K562 (cell line): ENCODE results near the gene APOL2. TPM values are rescaled to one million over a fixed set of nuclear protein-coding genes. Genes with fewer than 3 reads are reported as not detected.

Experiments used
- ATAC-seq: fragments of 200-7000 bp; cut with Tn5 transposase; 3 replicates; pipeline ENCODE4 v1.9.1; 2020; ENCODE audit warnings: moderate library complexity
- BruUV-seq: library from RNA; stranded (reverse); fragments of 400-500 nt; replicated peaks from 2 replicates; lab custom pipeline; 2021; lab: Mats Ljungman, UMichigan
- CTCF ChIA-PET: fragments of 300-600 bp; formaldehyde crosslinking; extraction: SDS; loops from one replicate; lab custom pipeline; 2021; ENCODE audit warnings: low intra/inter-chr PET ratio; lab: Yijun Ruan, JAX
- POLR2A ChIA-PET: fragments of 300-600, 350-650 bp; sonication (Branson Sonifier 250); formaldehyde crosslinking; extraction: SDS; loops from one replicate; lab custom pipeline; 2021; ENCODE audit warnings: antibody characterized with exemption, inconsistent platforms; lab: Yijun Ruan, JAX
- DNase-seq, 4 experiments: peaks; one replicate each; pipeline versions ENCODE4 v3.0.0 to v3.0.0-alpha.2; 2011 to 2018; ENCODE audit warnings: low spot score in 3 of 4, mixed read lengths in 3 of 4; ENCODE audit errors: extremely low read depth in 1 of 4
- FAIRE-seq: peaks from 2 replicates; lab custom pipeline; 2011; peaks lifted over from hg19 to GRCh38; lab: Jason Lieb, UNC
- H2AFZ ChIP-seq: 2 replicates; pipeline ENCODE4 v1.6.0; 2011; ENCODE audit warnings: low read depth, low read length, control low read depth, inconsistent platforms
- H3K27ac ChIP-seq: fragments of 200-600 bp; 3 replicates; pipeline ENCODE4 v1.8.0; 2011; ENCODE audit warnings: low read depth, mild to moderate bottlenecking, control low read depth, inconsistent platforms, low read length, moderate library complexity, mixed read lengths; ENCODE audit errors: extremely low read depth
- H3K27me3 ChIP-seq, 2 experiments: fragments of 300-600 bp in 1 of 2; 2 replicates in 1 of 2; 3 replicates in 1 of 2; pipeline versions ENCODE4 v1.6.0 to v1.8.0; 2011; ENCODE audit warnings: inconsistent platforms in 2 of 2, low read length in 2 of 2, mild to moderate bottlenecking in 1 of 2, mixed read lengths in 1 of 2, moderate library complexity in 1 of 2; ENCODE audit not compliant: control insufficient read depth in 2 of 2, insufficient read depth in 2 of 2
- H3K36me3 ChIP-seq: fragments of 300-600 bp; 3 replicates; pipeline ENCODE4 v1.8.0; 2011; ENCODE audit warnings: mild to moderate bottlenecking, low read length, inconsistent platforms; ENCODE audit not compliant: control insufficient read depth, insufficient read depth
- H3K4me1 ChIP-seq, 2 experiments: fragments of 200-600 bp in 1 of 2; replicated peaks in 1 of 2; 2 replicates in 1 of 2; 3 replicates in 1 of 2; pipeline versions ENCODE4 v1.5.1 to v1.8.0; 2011; ENCODE audit warnings: inconsistent platforms in 2 of 2, low read length in 2 of 2, mild to moderate bottlenecking in 1 of 2, mixed read lengths in 1 of 2, moderate library complexity in 1 of 2; ENCODE audit not compliant: control insufficient read depth in 2 of 2, insufficient read depth in 2 of 2
- H3K4me2 ChIP-seq: 2 replicates; pipeline ENCODE4 v1.6.1; 2011; ENCODE audit warnings: low read length, control low read depth, inconsistent platforms, mixed read lengths; ENCODE audit not compliant: insufficient read depth
- H3K4me3 ChIP-seq: fragments of 200-600 bp; sonication (generic), shearing (Covaris generic); 2 replicates; pipeline ENCODE4 v1.5.1; 2016; ENCODE audit warnings: control low read depth, inconsistent platforms
- H3K79me2 ChIP-seq: fragments of 200-600 bp; 3 replicates; pipeline ENCODE4 v1.8.0; 2011; ENCODE audit warnings: low read length, inconsistent platforms; ENCODE audit not compliant: control insufficient read depth, insufficient read depth
- H3K9ac ChIP-seq, 2 experiments: 2 replicates each; pipeline versions ENCODE4 v1.6.0 to v1.6.1; 2011; ENCODE audit warnings: low read depth in 2 of 2, low read length in 2 of 2, control low read depth in 1 of 2, inconsistent platforms in 1 of 2, mild to moderate bottlenecking in 1 of 2, mixed read lengths in 1 of 2; ENCODE audit not compliant: insufficient read depth in 1 of 2
- H3K9me1 ChIP-seq: one replicate; pipeline ENCODE4 v1.6.0; 2011; ENCODE audit warnings: inconsistent platforms, mild to moderate bottlenecking, low read length, moderate library complexity; ENCODE audit not compliant: control insufficient read depth, insufficient read depth
- H3K9me3 ChIP-seq: replicated peaks from 2 replicates; pipeline ENCODE4 v1.5.1; 2011; ENCODE audit warnings: low read depth, low read length, inconsistent platforms; ENCODE audit not compliant: control insufficient read depth, insufficient read depth
- H4K20me1 ChIP-seq: replicated peaks from 2 replicates; pipeline ENCODE4 v1.6.1; 2011; ENCODE audit warnings: low read length, inconsistent platforms, mixed read lengths; ENCODE audit not compliant: control insufficient read depth, insufficient read depth
- NBN ChIP-seq: fragments of 450-650 bp; IDR thresholded peaks from 2 replicates; pipeline ENCODE4 v1.6.1; 2016; ENCODE audit warnings: low read depth, mild to moderate bottlenecking
- PURB ChIP-seq: sonication (generic); formaldehyde crosslinking; IDR thresholded peaks from 2 replicates; pipeline ENCODE4 v1.9.0; 2021; ENCODE audit warnings: low read depth, mild to moderate bottlenecking, missing genetic modification reagents
- SOX6 ChIP-seq: fragments of 450-650 bp; IDR thresholded peaks from 2 replicates; pipeline ENCODE4 v1.6.1; 2014; ENCODE audit warnings: mild to moderate bottlenecking
- ZNF124 ChIP-seq: sonication (generic); formaldehyde crosslinking; IDR thresholded peaks from 2 replicates; pipeline ENCODE4 v1.8.1; 2022; ENCODE audit warnings: missing genetic modification reagents
- ZNF217 ChIP-seq: sonication (generic); formaldehyde crosslinking; IDR thresholded peaks from 2 replicates; pipeline ENCODE4 v1.8.0; 2022; ENCODE audit warnings: mild to moderate bottlenecking, missing genetic modification reagents
- WGBS: fragments of 100-300 bp; shearing (Covaris generic); methylation state at CpG from one replicate; pipeline ENCODE4 v1.1.6; 2016; ENCODE audit warnings: low coverage, mixed read lengths; ENCODE audit not compliant: insufficient coverage; ENCODE audit errors: missing lambda C conversion rate; 5-methylcytosine and 5-hydroxymethylcytosine counted together
- in situ Hi-C: fragments of 300-500 bp; cut with MboI; formaldehyde crosslinking; loops from 4 replicates; pipeline ENCODE4 v1.15.0; 2018; ENCODE audit warnings: inconsistent platforms, mixed read lengths
- intact Hi-C: fragments of 100-400 bp; cut with micrococcal nuclease; formaldehyde crosslinking; loops from 2 replicates; pipeline ENCODE4 v1.14.2; 2022
- polyA plus RNA-seq, 8 experiments: library from polyadenylated mRNA; depleted of rRNA in 4 of 8; stranded (reverse) in 5 of 8; unstranded in 3 of 8; fragments of >200 nt; fragmentation: Nextera tagmentation in 2 of 8; fragmentation: Illumina TruSeq in 1 of 8; extraction: Ambion mirVana in 2 of 8; extraction: Trizol in 1 of 8; gene quantifications; 2 replicates each; pipeline versions ENCODE4 v1.2.1 to v1.2.3, GENCODE V29; 2011 to 2014; ENCODE audit warnings: inconsistent platforms in 1 of 8, missing spikeins in 1 of 8
- total RNA-seq, 7 experiments: library from RNA; depleted of rRNA in 6 of 7; stranded (reverse); fragments of >200 nt in 6 of 7; fragmentation: Illumina TruSeq in 2 of 7; extraction: Trizol in 2 of 7; gene quantifications; 2 replicates each; pipeline versions ENCODE4 v1.2.1 to v1.2.3, GENCODE V29; 2011 to 2021; ENCODE audit warnings: low replicate concordance in 1 of 7
- TF ChIP-seq, protein P1 (sequence below): fragments of 150-350 bp; IDR thresholded peaks from 2 replicates; pipeline ENCODE4 v1.6.1; 2014; ENCODE audit warnings: low read depth, mild to moderate bottlenecking, low read length, borderline replicate concordance
- TF ChIP-seq, protein P2 (sequence below), 2 experiments: fragments of 450-650 bp; IDR thresholded peaks; 2 replicates each; pipeline ENCODE4 v1.6.1; 2016; ENCODE audit warnings: mild to moderate bottlenecking in 2 of 2, borderline replicate concordance in 1 of 2, low read depth in 1 of 2, moderate library complexity in 1 of 2
- TF ChIP-seq, protein P3 (sequence below): fragments of 200-400 bp; formaldehyde crosslinking; IDR thresholded peaks from 2 replicates; pipeline ENCODE4 v1.6.1; 2017; ENCODE audit warnings: mild to moderate bottlenecking, low read depth, low read length, moderate library complexity

APOL2 gene
- total and polyA plus RNA-seq, 9 of the 15 experiments (the other 6 are each of a cell fraction or from before 2014, with no cell fraction given), result 2.7 to 10.6 (median 8.9) TPM

DNA sequence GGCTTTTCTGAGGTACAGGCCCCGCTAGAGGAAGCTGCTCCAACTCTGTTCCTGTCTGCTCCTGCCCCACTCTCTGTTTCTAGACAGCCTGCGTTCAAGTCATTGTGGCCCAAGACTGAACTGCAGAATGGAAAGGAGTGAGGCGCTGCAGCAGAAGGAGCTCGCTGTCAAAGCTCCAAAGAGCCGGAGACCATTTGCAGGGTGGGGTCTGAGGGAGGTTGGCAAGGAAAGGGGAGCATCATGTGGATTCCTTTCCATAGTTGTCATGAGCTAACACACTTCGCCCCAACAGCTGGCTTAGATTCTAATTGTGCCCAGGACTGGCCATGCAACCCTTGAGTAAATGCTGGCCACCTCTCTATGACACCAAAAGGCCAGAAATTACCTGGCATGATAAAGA is 56.5 kb downstream of the APOL2 start:
- 55% methylated on average over 6 of the region's 6 CpGs for WGBS
- Histone ChIP-seq H2AFZ (no peak overlapping the region), H3K36me3 (no peaks in the 10 kb centered on the region), H3K27me3 (no peaks in the 10 kb centered on the region), H3K9me3 (no peaks in the 10 kb centered on the region), H4K20me1 (no peaks in the 10 kb centered on the region), H3K9ac (no peak overlapping the region), H3K9me1 (no peaks in the 10 kb centered on the region), H3K79me2 (no peaks in the 10 kb centered on the region), H3K4me1 (peaks cover 0 to 6% of the 10 kb centered on the region in 2 experiments; a peak in 2 of 5 replicates), H3K4me3 (no peak overlapping the region), H3K4me2 (no peak overlapping the region), H3K27ac (no peak overlapping the region)
- in situ Hi-C loops, result loop anchor here (5.0 kb wide), 1 partner anchor 41 kb away; no protein-coding TSS in a partner anchor
- intact Hi-C loops, result loop anchor here (5.0 kb wide), 1 partner anchor 39 kb away; no protein-coding TSS in a partner anchor
- ChIA-PET CTCF (no interaction called here), POLR2A (interaction anchor here (1.1 kb wide), 1 partner anchor 9 kb away, joined by 5 read pairs; no protein-coding TSS in a partner anchor)
- no peak for DNase-seq
- ATAC-seq, result no peak
- no peak for FAIRE-seq
- no TSS peak for BruUV-seq
- no peak for TF ChIP-seq NBN
- no peak for TF ChIP-seq PURB (CRISPR knock-in tag)
- TF ChIP-seq, protein P1, sequence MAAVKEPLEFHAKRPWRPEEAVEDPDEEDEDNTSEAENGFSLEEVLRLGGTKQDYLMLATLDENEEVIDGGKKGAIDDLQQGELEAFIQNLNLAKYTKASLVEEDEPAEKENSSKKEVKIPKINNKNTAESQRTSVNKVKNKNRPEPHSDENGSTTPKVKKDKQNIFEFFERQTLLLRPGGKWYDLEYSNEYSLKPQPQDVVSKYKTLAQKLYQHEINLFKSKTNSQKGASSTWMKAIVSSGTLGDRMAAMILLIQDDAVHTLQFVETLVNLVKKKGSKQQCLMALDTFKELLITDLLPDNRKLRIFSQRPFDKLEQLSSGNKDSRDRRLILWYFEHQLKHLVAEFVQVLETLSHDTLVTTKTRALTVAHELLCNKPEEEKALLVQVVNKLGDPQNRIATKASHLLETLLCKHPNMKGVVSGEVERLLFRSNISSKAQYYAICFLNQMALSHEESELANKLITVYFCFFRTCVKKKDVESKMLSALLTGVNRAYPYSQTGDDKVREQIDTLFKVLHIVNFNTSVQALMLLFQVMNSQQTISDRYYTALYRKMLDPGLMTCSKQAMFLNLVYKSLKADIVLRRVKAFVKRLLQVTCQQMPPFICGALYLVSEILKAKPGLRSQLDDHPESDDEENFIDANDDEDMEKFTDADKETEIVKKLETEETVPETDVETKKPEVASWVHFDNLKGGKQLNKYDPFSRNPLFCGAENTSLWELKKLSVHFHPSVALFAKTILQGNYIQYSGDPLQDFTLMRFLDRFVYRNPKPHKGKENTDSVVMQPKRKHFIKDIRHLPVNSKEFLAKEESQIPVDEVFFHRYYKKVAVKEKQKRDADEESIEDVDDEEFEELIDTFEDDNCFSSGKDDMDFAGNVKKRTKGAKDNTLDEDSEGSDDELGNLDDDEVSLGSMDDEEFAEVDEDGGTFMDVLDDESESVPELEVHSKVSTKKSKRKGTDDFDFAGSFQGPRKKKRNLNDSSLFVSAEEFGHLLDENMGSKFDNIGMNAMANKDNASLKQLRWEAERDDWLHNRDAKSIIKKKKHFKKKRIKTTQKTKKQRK, result no peak
- TF ChIP-seq ZNF217, result no peak
- no peak for TF ChIP-seq SOX6
- TF ChIP-seq, protein P2, sequence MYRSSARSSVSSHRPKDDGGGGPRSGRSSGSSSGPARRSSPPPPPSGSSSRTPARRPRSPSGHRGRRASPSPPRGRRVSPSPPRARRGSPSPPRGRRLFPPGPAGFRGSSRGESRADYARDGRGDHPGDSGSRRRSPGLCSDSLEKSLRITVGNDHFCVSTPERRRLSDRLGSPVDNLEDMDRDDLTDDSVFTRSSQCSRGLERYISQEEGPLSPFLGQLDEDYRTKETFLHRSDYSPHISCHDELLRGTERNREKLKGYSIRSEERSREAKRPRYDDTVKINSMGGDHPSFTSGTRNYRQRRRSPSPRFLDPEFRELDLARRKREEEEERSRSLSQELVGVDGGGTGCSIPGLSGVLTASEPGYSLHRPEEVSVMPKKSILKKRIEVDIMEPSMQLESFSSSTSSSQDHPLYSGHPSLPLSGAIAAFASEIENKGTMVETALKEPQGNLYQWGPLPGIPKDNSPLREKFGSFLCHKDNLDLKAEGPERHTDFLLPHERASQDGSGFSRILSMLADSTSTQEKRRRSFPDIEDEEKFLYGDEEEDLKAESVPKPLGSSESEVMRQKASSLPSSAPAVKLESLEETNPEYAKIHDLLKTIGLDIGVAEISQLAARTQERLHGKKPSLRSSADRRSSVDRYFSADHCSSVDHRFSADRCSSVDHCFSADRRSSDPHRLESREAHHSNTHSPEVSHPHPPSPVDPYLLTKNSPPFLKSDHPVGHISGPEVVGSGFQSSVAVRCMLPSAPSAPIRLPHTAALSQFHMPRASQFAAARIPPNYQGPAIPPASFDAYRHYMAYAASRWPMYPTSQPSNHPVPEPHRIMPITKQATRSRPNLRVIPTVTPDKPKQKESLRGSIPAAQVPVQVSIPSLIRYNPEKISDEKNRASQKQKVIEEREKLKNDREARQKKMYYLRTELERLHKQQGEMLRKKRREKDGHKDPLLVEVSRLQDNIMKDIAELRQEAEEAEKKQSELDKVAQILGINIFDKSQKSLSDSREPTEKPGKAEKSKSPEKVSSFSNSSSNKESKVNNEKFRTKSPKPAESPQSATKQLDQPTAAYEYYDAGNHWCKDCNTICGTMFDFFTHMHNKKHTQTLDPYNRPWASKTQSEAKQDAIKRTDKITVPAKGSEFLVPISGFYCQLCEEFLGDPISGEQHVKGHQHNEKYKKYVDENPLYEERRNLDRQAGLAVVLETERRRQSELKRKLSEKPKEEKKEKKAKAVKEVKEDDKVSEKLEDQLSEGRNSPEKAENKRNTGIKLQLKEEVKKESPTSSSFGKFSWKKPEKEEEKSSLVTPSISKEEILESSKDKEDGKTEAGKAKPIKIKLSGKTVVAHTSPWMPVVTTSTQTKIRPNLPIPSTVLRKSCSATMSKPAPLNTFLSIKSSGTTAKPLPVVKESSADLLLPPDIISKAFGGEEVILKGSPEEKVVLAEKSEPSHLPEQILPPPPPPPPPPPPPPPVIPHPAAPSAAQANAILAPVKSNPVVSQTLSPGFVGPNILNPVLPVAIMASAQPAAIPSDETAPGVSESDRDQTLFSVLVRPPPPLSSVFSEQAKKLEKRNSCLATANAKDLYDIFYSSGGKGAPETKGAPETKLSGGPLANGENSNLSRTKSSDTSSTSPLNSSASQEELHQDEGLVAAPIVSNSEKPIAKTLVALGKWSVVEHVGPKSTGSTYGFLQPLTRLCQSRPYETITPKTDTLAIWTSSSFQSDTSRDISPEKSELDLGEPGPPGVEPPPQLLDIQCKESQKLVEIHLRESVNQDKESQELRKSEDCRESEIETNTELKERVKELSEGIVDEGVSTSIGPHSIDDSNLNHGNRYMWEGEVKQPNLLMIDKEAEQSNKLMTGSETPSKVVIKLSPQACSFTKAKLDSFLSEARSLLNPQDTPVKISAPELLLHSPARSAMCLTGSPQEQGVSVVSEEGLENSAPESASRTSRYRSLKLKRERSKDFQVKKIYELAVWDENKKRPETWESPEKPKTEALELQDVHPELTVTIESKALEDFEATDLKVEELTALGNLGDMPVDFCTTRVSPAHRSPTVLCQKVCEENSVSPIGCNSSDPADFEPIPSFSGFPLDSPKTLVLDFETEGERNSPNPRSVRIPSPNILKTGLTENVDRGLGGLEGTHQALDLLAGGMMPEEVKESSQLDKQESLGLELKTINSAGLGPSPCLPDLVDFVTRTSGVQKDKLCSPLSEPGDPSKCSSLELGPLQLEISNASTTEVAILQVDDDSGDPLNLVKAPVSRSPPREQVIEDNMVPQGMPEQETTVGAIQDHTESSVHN (IDR thresholded peaks at IDR 0.05; ENCODE audit: borderline replicate concordance in 1 of 2, low read depth in 1 of 2), result no peak
- TF ChIP-seq, protein P3, sequence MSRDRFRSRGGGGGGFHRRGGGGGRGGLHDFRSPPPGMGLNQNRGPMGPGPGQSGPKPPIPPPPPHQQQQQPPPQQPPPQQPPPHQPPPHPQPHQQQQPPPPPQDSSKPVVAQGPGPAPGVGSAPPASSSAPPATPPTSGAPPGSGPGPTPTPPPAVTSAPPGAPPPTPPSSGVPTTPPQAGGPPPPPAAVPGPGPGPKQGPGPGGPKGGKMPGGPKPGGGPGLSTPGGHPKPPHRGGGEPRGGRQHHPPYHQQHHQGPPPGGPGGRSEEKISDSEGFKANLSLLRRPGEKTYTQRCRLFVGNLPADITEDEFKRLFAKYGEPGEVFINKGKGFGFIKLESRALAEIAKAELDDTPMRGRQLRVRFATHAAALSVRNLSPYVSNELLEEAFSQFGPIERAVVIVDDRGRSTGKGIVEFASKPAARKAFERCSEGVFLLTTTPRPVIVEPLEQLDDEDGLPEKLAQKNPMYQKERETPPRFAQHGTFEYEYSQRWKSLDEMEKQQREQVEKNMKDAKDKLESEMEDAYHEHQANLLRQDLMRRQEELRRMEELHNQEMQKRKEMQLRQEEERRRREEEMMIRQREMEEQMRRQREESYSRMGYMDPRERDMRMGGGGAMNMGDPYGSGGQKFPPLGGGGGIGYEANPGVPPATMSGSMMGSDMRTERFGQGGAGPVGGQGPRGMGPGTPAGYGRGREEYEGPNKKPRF, result no peak
- no peak for TF ChIP-seq ZNF124 (CRISPR knock-in tag)
